A673 (cell line): ENCODE results near the gene TRIM72.

ENCODE experiments used
- EZH2 ChIP-seq: fragments of 200-600 bp; sonication (generic); IDR thresholded peaks from 2 replicates; pipeline ENCODE4 v1.6.1; 2017; ENCODE audit warnings: borderline replicate concordance, low read depth, mild to moderate bottlenecking, mixed read lengths, antibody characterized with exemption, low read length; ENCODE audit not compliant: poor library complexity, severe bottlenecking
- TF ChIP-seq, protein P1 (sequence below): fragments of 300-800, 200-600 bp; sonication (generic); conservative IDR thresholded peaks from 2 replicates; pipeline ENCODE4 v1.5.1; 2017; ENCODE audit warnings: low read depth, mild to moderate bottlenecking, antibody characterized with exemption, low read length, moderate library complexity, mixed read lengths

GRCh38 chr16:31215287-31216162, 1.6 kb downstream of the TRIM72 start:
- peak; percentile 68 for TF ChIP-seq EZH2
- TF ChIP-seq, protein P1, sequence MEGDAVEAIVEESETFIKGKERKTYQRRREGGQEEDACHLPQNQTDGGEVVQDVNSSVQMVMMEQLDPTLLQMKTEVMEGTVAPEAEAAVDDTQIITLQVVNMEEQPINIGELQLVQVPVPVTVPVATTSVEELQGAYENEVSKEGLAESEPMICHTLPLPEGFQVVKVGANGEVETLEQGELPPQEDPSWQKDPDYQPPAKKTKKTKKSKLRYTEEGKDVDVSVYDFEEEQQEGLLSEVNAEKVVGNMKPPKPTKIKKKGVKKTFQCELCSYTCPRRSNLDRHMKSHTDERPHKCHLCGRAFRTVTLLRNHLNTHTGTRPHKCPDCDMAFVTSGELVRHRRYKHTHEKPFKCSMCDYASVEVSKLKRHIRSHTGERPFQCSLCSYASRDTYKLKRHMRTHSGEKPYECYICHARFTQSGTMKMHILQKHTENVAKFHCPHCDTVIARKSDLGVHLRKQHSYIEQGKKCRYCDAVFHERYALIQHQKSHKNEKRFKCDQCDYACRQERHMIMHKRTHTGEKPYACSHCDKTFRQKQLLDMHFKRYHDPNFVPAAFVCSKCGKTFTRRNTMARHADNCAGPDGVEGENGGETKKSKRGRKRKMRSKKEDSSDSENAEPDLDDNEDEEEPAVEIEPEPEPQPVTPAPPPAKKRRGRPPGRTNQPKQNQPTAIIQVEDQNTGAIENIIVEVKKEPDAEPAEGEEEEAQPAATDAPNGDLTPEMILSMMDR: no peak
